ENCODE results near the gene MTCL1. TPM values are rescaled to one million over a fixed set of nuclear protein-coding genes. Genes with fewer than 3 reads are reported as not detected.

Gene MTCL1
- total and polyA plus RNA-seq, 12 donors: 0.43 to 12.5 (median 2.1) TPM

DNA sequence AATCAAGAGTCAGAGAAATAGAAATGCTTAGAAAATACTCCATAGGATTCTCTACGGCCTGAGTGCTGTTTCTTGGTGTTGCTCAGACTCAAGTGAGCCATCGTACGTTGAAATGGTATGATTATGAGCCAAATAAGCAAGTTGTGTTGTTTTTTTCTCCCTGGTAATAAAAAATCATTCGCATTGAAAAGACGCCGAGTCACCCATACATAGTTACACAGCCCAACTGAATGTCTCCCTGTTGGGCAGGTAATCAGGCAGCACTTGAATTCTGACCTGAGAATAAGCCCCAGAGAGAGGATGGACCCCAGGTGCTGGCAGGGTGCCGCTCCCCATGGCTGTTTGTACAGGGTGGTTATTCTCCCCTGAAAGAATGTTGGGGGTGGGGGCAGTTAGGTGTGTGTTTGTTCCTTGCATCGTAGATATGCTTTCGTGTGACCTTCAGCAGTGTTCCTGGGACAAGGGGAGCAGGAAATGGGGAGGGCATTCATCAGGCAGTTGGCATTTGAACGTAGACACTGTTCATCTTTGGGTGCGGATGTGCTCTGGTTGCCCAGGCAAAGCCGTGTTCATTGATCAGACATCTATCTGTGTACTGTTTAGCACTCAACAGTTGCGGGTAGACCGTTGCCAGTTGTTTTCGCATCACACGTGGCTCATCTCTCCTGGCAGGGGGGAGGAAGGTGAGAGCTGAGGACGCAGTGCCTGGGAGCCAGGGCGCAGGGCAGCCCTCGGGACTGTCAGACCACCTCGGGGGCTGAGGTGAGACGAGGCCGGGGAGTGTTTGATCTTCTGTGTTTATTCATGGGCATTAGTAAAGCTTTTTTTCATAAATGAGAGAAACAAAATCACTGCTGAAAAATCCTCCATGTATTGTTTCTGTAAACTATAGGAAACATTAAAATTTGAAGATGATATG, 27.3 kb downstream of the MTCL1 start:
- TF ChIP-seq POLR2A (IDR thresholded peaks at IDR 0.05): no peak
- TF ChIP-seq, protein P1, sequence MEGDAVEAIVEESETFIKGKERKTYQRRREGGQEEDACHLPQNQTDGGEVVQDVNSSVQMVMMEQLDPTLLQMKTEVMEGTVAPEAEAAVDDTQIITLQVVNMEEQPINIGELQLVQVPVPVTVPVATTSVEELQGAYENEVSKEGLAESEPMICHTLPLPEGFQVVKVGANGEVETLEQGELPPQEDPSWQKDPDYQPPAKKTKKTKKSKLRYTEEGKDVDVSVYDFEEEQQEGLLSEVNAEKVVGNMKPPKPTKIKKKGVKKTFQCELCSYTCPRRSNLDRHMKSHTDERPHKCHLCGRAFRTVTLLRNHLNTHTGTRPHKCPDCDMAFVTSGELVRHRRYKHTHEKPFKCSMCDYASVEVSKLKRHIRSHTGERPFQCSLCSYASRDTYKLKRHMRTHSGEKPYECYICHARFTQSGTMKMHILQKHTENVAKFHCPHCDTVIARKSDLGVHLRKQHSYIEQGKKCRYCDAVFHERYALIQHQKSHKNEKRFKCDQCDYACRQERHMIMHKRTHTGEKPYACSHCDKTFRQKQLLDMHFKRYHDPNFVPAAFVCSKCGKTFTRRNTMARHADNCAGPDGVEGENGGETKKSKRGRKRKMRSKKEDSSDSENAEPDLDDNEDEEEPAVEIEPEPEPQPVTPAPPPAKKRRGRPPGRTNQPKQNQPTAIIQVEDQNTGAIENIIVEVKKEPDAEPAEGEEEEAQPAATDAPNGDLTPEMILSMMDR (IDR thresholded peaks at IDR 0.05): no peak
- H3K4me3 ChIP-seq: no peak overlapping the region
- intact Hi-C loops (cut with DNase I): no loop called here
- no peak for DNase-seq
- WGBS, 4 donors: 87 to 93% (median 91%) methylated on average over 20 to 22 of the region's 22 CpGs
- peaks cover 9 to 10% of the 10 kb centered on the region in 2 donors for H3K4me1 ChIP-seq (replicated peaks in 1 of 2)
- no peaks in the 10 kb centered on the region for H3K36me3 ChIP-seq (replicated peaks in 1 of 2)
- no peaks in the 10 kb centered on the region for H3K27me3 ChIP-seq
- no peaks in the 10 kb centered on the region for H3K9me3 ChIP-seq (replicated peaks in 1 of 3)
- H3K27ac ChIP-seq: no peak overlapping the region

DNA sequence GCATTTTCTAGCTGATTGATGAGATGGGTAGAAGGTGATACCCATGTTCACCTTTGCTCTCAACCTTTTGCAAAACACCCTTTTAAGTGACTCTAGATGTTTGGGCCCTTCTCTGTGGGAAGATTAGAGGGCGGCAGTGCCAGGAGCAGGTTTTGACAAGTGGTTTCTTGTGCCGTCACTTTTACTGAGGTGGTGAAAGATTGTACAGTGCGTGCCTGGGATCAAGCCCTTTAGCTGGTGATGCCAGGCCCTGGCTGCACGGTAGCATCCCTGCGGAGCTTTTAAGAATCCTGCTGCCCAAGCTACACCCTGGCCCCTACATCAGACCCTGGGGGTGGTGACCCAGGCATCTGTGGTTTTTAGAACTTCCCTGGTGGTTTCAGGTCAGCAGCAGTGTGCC, 29.1 kb downstream of the MTCL1 start:
- 90 to 96% (median 92%) methylated on average over 5 of the region's 5 CpGs for WGBS, 4 donors
- H3K27me3 ChIP-seq: no peaks in the 10 kb centered on the region
- H3K4me1 ChIP-seq (replicated peaks in 1 of 2): peaks cover 9 to 10% of the 10 kb centered on the region in 2 donors
- H3K4me3 ChIP-seq: no peak overlapping the region
- TF ChIP-seq, protein P1 (IDR thresholded peaks at IDR 0.05): no peak
- no peak for TF ChIP-seq POLR2A (IDR thresholded peaks at IDR 0.05)
- no peak overlapping the region for H3K27ac ChIP-seq
- DNase-seq: no peak
- no peaks in the 10 kb centered on the region for H3K36me3 ChIP-seq (replicated peaks in 1 of 2)
- intact Hi-C loops (cut with DNase I): no loop called here
- no peaks in the 10 kb centered on the region for H3K9me3 ChIP-seq (replicated peaks in 1 of 3)

DNA sequence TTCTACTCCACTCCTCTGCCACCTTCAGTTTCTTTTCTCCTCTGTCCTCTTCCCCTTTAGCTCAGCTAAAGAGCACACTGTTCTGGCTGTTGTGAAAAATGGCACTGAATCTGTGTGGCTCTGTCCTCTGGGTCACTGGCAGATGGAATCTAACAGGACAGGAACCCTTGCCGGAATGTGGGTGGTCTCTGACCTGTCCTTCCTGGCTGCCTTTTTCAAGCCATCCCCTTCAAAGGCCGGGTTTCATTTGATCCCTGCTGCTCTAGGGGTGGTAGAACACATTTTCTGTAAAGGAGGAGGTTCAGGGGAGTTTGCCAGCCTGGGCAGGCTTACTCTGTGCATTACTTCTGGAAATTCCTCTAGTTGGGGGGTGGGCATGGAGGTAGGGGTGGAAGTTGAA, 29.9 kb downstream of the MTCL1 start:
- intact Hi-C loops (cut with DNase I): no loop called here
- Histone ChIP-seq H3K9me3 (replicated peaks in 1 of 3) (no peaks in the 10 kb centered on the region), H3K4me3 (no peak overlapping the region), H3K4me1 (replicated peaks in 1 of 2) (peaks cover 4 to 5% of the 10 kb centered on the region in 2 donors), H3K27ac (no peak overlapping the region), H3K36me3 (replicated peaks in 1 of 2) (no peaks in the 10 kb centered on the region), H3K27me3 (no peaks in the 10 kb centered on the region)
- no peak for TF ChIP-seq POLR2A (IDR thresholded peaks at IDR 0.05)
- TF ChIP-seq, protein P1 (IDR thresholded peaks at IDR 0.05): no peak
- 55 to 73% (median 68%) methylated on average over 2 of the region's 2 CpGs for WGBS, 4 donors
- no peak for DNase-seq

DNA sequence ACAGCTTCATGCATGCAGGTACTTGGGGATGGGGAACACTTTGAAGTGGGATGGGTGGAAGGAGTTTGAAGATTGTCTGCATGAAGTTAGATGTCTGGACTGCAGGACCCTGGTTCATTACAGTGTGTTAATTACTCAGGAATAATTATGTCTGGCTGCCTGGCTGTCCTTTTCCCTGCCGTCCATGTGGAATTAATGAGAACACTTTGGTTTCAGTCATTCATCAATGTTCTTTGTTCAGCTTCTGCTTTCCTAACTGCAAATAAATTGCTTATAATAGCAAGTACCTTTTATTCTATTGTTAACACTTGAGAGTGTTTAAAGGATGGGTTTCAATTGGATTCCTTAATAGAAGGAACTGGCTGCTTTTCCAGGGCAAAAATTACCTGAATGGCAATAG, 35.8 kb downstream of the MTCL1 start:
- WGBS, 4 donors: 57 to 75% (median 69%) methylated on average over 1 of the region's 1 CpG
- Histone ChIP-seq H3K4me3 (no peak overlapping the region), H3K27me3 (no peaks in the 10 kb centered on the region), H3K36me3 (replicated peaks in 1 of 2) (no peaks in the 10 kb centered on the region), H3K27ac (no peak overlapping the region), H3K4me1 (replicated peaks in 1 of 2) (no peaks in the 10 kb centered on the region), H3K9me3 (replicated peaks in 1 of 3) (no peaks in the 10 kb centered on the region)
- DNase-seq: no peak
- no peak for TF ChIP-seq POLR2A (IDR thresholded peaks at IDR 0.05)
- TF ChIP-seq, protein P1 (IDR thresholded peaks at IDR 0.05): no peak
- intact Hi-C loops (cut with DNase I): no loop called here

Data from adrenal gland (tissue), 12 donors.